Fibroblast of the aortic adventitia (primary cell): Measurements from ENCODE around the gene MFSD6. TPM values are rescaled to one million over a fixed set of nuclear protein-coding genes. Genes with fewer than 3 reads are reported as not detected.

Source experiments
- DNase-seq: peaks from one replicate; pipeline ENCODE4 v3.0.0-alpha.2; 2010; ENCODE audit warnings: low read depth
- H3K4me3 ChIP-seq: 2 replicates; pipeline ENCODE4 v1.5.1; 2011; ENCODE audit warnings: low read depth, mild to moderate bottlenecking, control low read depth, low read length, moderate library complexity
- total RNA-seq: library from RNA; depleted of rRNA; stranded (reverse); fragments of >200 nt; gene quantifications from 2 replicates; pipeline ENCODE4 v1.2.3, GENCODE V29; 2012; ENCODE audit warnings: low replicate concordance
- TF ChIP-seq, protein P1 (sequence below): IDR thresholded peaks from 2 replicates; pipeline ENCODE4 v1.5.1; 2011; ENCODE audit warnings: mild to moderate bottlenecking, low read length, control low read depth, inconsistent platforms; ENCODE audit not compliant: insufficient read depth

MFSD6 gene
- total RNA-seq, 1 donor = 8.0 TPM

DNA sequence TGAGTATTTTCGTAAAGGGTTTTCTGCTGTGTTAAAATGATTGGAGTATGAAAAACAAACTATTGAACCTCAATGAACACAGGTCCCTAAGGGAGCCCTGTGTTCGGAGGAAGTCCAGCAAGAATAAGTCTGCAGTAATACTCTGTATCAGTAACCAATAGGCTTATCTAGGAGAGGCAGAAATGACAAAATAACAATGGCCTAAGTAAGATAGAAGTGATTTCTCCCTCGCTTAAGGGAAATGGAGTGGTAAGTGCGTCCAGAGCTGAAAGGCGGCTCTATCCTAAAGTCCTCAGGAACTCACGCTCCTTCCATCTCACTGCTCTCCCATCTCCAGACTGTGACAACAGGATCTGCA lies 29.3 kb upstream of the MFSD6 start:
- no peak for DNase-seq

DNA sequence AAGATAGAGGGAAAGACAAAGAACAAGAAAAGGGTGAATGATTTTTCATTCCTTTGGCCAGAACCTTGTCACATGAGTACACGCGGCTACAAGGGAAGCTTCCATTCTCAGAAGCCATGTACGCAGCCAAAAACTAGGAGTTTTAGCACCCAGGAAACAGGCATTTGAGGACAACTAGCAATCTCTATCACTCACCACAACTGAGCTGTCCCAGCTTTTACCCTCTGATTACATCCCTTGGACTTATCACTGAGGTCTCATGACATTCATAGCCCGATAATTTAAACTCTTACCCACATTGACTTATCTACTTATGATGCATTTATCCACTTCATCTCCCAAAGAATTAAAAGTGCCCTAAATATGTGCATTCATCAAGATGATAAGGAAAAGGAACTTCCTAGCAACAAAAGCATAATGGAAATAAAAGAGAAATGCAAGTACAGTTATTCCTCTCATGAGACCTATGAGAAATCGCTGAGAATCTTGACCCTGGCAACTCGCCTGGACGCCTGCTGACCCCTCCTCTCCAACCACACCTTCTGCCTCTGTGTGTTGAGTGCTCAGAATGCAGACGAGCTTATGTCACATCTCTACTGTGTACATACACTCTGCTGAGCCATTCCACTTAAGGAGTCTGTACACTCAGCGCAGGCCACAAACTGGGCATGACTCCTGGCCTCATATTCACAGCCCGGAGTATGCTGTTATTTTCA lies 28.7 kb upstream of the MFSD6 start:
- no peak overlapping the region for H3K4me3 ChIP-seq
- peak; percentile 67 for DNase-seq
- TF ChIP-seq, protein P1, sequence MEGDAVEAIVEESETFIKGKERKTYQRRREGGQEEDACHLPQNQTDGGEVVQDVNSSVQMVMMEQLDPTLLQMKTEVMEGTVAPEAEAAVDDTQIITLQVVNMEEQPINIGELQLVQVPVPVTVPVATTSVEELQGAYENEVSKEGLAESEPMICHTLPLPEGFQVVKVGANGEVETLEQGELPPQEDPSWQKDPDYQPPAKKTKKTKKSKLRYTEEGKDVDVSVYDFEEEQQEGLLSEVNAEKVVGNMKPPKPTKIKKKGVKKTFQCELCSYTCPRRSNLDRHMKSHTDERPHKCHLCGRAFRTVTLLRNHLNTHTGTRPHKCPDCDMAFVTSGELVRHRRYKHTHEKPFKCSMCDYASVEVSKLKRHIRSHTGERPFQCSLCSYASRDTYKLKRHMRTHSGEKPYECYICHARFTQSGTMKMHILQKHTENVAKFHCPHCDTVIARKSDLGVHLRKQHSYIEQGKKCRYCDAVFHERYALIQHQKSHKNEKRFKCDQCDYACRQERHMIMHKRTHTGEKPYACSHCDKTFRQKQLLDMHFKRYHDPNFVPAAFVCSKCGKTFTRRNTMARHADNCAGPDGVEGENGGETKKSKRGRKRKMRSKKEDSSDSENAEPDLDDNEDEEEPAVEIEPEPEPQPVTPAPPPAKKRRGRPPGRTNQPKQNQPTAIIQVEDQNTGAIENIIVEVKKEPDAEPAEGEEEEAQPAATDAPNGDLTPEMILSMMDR = no peak

More for the DNA sequence above, 29.3 kb upstream of the MFSD6 start:
- TF ChIP-seq, protein P1 = no peak
- H3K4me3 ChIP-seq = no peak overlapping the region

DNA sequence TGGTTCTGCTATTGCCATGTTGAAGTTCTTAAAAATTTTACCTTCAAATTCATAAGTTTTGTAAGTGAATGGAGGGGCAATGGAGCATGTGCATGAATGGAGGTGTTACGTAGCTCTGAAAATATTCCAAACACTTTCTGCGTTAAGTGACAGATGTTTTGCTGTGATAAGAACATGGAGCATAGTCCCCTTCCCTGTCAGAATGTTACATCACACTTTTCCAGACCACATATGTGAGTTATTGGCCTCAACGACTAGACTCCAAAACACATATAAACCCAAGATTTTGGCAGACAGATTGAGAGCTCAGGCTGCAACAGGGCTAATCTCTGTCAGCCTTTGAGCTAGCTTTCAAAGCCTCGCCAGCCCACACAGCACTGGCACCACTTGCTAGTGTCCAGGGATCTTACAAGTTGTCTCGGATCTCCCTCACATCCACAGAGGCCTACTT lies 27.2 kb upstream of the MFSD6 start:
- no peak overlapping the region for H3K4me3 ChIP-seq
- TF ChIP-seq, protein P1 = no peak
- DNase-seq = no peak

DNA sequence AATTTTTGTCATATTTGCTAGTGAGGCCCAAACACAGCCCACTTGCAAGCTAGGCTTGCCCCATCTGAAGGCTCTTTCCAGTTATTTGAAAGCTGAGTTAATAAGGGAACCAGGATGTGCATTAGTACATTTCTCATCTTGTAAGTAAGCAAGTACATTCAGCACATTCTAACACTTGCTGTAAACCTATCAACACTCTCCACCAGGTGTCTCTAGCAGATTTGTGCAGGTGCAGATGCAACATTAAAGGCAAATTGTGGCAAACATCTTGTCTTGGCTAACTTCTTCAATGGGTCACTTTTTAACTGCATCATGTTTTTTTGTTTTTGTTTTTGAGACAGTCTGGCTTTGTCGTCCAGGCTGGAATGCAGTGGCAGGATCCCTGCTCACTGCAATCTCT lies 25.3 kb upstream of the MFSD6 start:
- no peak overlapping the region for H3K4me3 ChIP-seq
- DNase-seq = peak; percentile 66
- TF ChIP-seq, protein P1 = peak; percentile 39

DNA sequence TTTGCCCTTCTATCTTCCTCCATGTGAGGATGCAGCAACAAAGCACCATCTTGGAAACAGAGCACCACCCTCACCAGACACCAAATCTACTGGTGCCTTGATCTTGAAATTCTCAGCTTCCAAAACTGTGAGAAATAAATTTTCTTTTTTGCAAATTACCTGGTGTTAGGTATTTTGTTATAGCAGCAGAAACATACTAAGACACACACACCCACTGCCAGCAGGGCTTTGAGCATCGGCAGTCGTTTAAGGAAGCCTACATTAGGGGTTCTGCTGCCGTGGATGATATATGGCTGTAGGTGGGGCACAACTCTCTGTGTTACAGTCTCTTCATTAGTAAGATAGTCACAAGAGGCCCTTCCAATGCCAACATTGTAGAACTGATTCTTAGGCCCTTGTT lies 20.7 kb upstream of the MFSD6 start:
- TF ChIP-seq, protein P1 = no peak
- H3K4me3 ChIP-seq = no peak overlapping the region

DNA sequence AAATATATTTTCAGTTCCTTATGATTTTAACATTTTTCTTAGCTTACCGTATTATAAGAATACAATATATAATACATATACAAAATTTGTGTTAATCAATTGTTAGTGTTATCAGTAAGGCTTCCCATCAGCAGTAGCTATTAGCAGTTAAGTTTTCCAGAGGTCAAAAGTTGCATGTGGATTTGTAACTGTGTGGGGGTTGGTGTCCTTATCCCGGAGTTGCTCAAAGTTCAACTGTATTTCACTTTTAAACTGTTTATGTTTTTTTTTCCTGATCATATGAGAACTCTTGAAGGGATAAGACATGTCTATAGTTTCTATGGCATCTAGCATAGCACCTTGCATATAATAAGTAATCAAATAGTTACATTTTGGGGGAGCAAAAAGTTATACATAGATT lies 11.9 kb upstream of the MFSD6 start:
- H3K4me3 ChIP-seq = no peak overlapping the region
- DNase-seq = no peak
- TF ChIP-seq, protein P1 = no peak

More for the DNA sequence above, 20.7 kb upstream of the MFSD6 start:
- no peak for DNase-seq
